ENCODE measurements around the gene PGM5. TPM values are rescaled to one million over a fixed set of nuclear protein-coding genes. Genes with fewer than 3 reads are reported as not detected.

PGM5 gene
- total RNA-seq, 1 donor from 2014 or later, result not detected

- no peak for TF ChIP-seq CTCF (IDR thresholded peaks at IDR 0.05; ENCODE audit: partially characterized antibody, unreplicated experiment)
- Mint-ChIP-seq H3K9me3 (ENCODE audit: unreplicated experiment) (peaks cover 3% of the 10 kb centered on the region), H3K27ac (ENCODE audit: unreplicated experiment) (no peak overlapping the region), H3K4me1 (ENCODE audit: low read depth, unreplicated experiment) (no peaks in the 10 kb centered on the region), H3K36me3 (ENCODE audit: unreplicated experiment) (peaks cover 7% of the 10 kb centered on the region), H3K4me3 (ENCODE audit: unreplicated experiment) (no peak overlapping the region), H3K27me3 (ENCODE audit: unreplicated experiment) (peaks cover 5% of the 10 kb centered on the region)
- no peak for DNase-seq
These were observed 124.4 kb downstream of the PGM5 start for GRCh38 chr9:68480807-68481206.

- H3K9me3 Mint-ChIP-seq (ENCODE audit: unreplicated experiment), result peaks cover 3% of the 10 kb centered on the region
- H3K27me3 Mint-ChIP-seq (ENCODE audit: unreplicated experiment), result peaks cover 5% of the 10 kb centered on the region
- H3K4me1 Mint-ChIP-seq (ENCODE audit: low read depth, unreplicated experiment), result no peaks in the 10 kb centered on the region
- no peak overlapping the region for H3K4me3 Mint-ChIP-seq (ENCODE audit: unreplicated experiment)
- peaks cover 11% of the 10 kb centered on the region for H3K36me3 Mint-ChIP-seq (ENCODE audit: unreplicated experiment)
- H3K27ac Mint-ChIP-seq (ENCODE audit: unreplicated experiment), result no peak overlapping the region
- no peak for TF ChIP-seq CTCF (IDR thresholded peaks at IDR 0.05; ENCODE audit: partially characterized antibody, unreplicated experiment)
- DNase-seq, result no peak
These were observed 126.1 kb downstream of the PGM5 start for GRCh38 chr9:68482548-68482947.

DNA sequence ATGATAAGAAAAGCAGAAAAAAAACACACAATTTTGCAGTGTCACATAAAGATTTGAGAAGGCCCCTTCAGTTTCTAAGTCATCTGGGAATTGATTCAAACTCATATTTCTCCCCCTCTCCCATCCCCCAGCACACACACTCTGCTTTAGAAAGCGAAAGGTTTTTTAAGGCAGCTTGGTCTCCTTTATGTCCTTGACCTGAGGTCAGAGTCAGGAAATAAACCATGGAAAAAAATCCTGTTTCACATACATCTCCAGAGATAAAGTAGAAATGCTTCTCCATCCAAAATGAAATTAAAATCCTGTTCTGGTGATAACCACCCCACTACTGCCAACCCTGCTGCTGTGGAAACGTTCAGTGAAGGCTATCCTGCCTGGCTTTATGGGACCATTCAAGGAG, 131.7 kb downstream of the PGM5 start:
- Mint-ChIP-seq H3K4me3 (ENCODE audit: unreplicated experiment) (no peak overlapping the region), H3K27ac (ENCODE audit: unreplicated experiment) (no peak overlapping the region), H3K36me3 (ENCODE audit: unreplicated experiment) (peaks cover 11% of the 10 kb centered on the region), H3K27me3 (ENCODE audit: unreplicated experiment) (peaks cover 3% of the 10 kb centered on the region), H3K9me3 (ENCODE audit: unreplicated experiment) (peaks cover 2% of the 10 kb centered on the region), H3K4me1 (ENCODE audit: low read depth, unreplicated experiment) (peaks cover 6% of the 10 kb centered on the region)
- TF ChIP-seq CTCF (IDR thresholded peaks at IDR 0.05; ENCODE audit: partially characterized antibody, unreplicated experiment), result no peak
- no peak for DNase-seq

- TF ChIP-seq CTCF (IDR thresholded peaks at IDR 0.05; ENCODE audit: partially characterized antibody, unreplicated experiment), result no peak
- no peak overlapping the region for H3K27ac Mint-ChIP-seq (ENCODE audit: unreplicated experiment)
- peaks cover 11% of the 10 kb centered on the region for H3K36me3 Mint-ChIP-seq (ENCODE audit: unreplicated experiment)
- H3K4me3 Mint-ChIP-seq (ENCODE audit: unreplicated experiment), result no peak overlapping the region
- no peaks in the 10 kb centered on the region for H3K27me3 Mint-ChIP-seq (ENCODE audit: unreplicated experiment)
- no peaks in the 10 kb centered on the region for H3K9me3 Mint-ChIP-seq (ENCODE audit: unreplicated experiment)
- no peak for DNase-seq
- peaks cover 9% of the 10 kb centered on the region for H3K4me1 Mint-ChIP-seq (ENCODE audit: low read depth, unreplicated experiment)
These were observed 133.2 kb downstream of the PGM5 start for GRCh38 chr9:68489646-68490045.

- H3K27me3 Mint-ChIP-seq (ENCODE audit: unreplicated experiment), result no peaks in the 10 kb centered on the region
- no peaks in the 10 kb centered on the region for H3K36me3 Mint-ChIP-seq (ENCODE audit: unreplicated experiment)
- no peak overlapping the region for H3K4me3 Mint-ChIP-seq (ENCODE audit: unreplicated experiment)
- no peak for TF ChIP-seq CTCF (IDR thresholded peaks at IDR 0.05; ENCODE audit: partially characterized antibody, unreplicated experiment)
- H3K4me1 Mint-ChIP-seq (ENCODE audit: low read depth, unreplicated experiment), result peaks cover 9% of the 10 kb centered on the region
- no peak for DNase-seq
- no peak overlapping the region for H3K27ac Mint-ChIP-seq (ENCODE audit: unreplicated experiment)
- no peaks in the 10 kb centered on the region for H3K9me3 Mint-ChIP-seq (ENCODE audit: unreplicated experiment)
These were observed 136.4 kb downstream of the PGM5 start for GRCh38 chr9:68492806-68493205.

Measured in glutamatergic neuron (in vitro differentiated cells).